Measurements from ENCODE around the gene NADSYN1.

The NADSYN1 gene

GRCh38 chr11:71428861-71429435, 24.1 kb upstream of the NADSYN1 start:
- no peak for ATAC-seq
- Mint-ChIP-seq H3K9me3 (no peaks in the 10 kb centered on the region), H3K27ac (no peak overlapping the region), H3K27me3 (no peaks in the 10 kb centered on the region), H3K4me3 (no peak overlapping the region), H3K4me1 (peaks cover 16% of the 10 kb centered on the region)
- DNase-seq: no peak

- Mint-ChIP-seq H3K4me1 (peaks cover 16% of the 10 kb centered on the region), H3K27me3 (no peaks in the 10 kb centered on the region)
These were observed 23.3 kb upstream of the NADSYN1 start for GRCh38 chr11:71429701-71430100.

GRCh38 chr11:71430166-71430565, 22.8 kb upstream of the NADSYN1 start:
- H3K9me3 Mint-ChIP-seq: no peaks in the 10 kb centered on the region
- no peak overlapping the region for H3K4me3 Mint-ChIP-seq
- H3K27ac Mint-ChIP-seq: peak overlapping the region in 1 of 2 donors; percentile 19
- no peak for DNase-seq
- no peaks in the 10 kb centered on the region for H3K27me3 Mint-ChIP-seq
- ATAC-seq: no peak
- H3K4me1 Mint-ChIP-seq: peaks cover 16% of the 10 kb centered on the region

More at GRCh38 chr11:71429701-71430100, 23.3 kb upstream of the NADSYN1 start:
- Mint-ChIP-seq H3K27ac (no peak overlapping the region), H3K4me3 (no peak overlapping the region), H3K9me3 (no peaks in the 10 kb centered on the region)
- ATAC-seq (no peak), DNase-seq (no peak)

GRCh38 chr11:71431271-71431670, 21.7 kb upstream of the NADSYN1 start:
- no peaks in the 10 kb centered on the region for H3K27me3 Mint-ChIP-seq
- no peak for ATAC-seq
- no peak for DNase-seq
- H3K4me3 Mint-ChIP-seq: no peak overlapping the region
- peaks cover 7% of the 10 kb centered on the region for H3K4me1 Mint-ChIP-seq
- peak overlapping the region in 1 of 2 donors; percentile 57 for H3K27ac Mint-ChIP-seq
- no peaks in the 10 kb centered on the region for H3K9me3 Mint-ChIP-seq

GRCh38 chr11:71432761-71433647, 20.0 kb upstream of the NADSYN1 start:
- H3K4me3 Mint-ChIP-seq: no peak overlapping the region
- no peaks in the 10 kb centered on the region for H3K4me1 Mint-ChIP-seq
- no peaks in the 10 kb centered on the region for H3K27me3 Mint-ChIP-seq
- ATAC-seq (no peak), DNase-seq (no peak)
- no peaks in the 10 kb centered on the region for H3K9me3 Mint-ChIP-seq
- no peak overlapping the region for H3K27ac Mint-ChIP-seq

- Mint-ChIP-seq H3K9me3 (no peaks in the 10 kb centered on the region), H3K4me1 (no peaks in the 10 kb centered on the region), H3K27ac (no peak overlapping the region), H3K4me3 (no peak overlapping the region), H3K27me3 (no peaks in the 10 kb centered on the region)
- DNase-seq: no peak
- no peak for ATAC-seq
These were observed 19.2 kb upstream of the NADSYN1 start for GRCh38 chr11:71433648-71434450.

GRCh38 chr11:71434576-71435130, 18.4 kb upstream of the NADSYN1 start:
- no peaks in the 10 kb centered on the region for H3K27me3 Mint-ChIP-seq
- no peaks in the 10 kb centered on the region for H3K9me3 Mint-ChIP-seq
- no peak for ATAC-seq
- H3K27ac Mint-ChIP-seq: no peak overlapping the region
- H3K4me1 Mint-ChIP-seq: no peaks in the 10 kb centered on the region
- DNase-seq: no peak
- H3K4me3 Mint-ChIP-seq: no peak overlapping the region

- no peak for DNase-seq
- ATAC-seq: no peak
- Mint-ChIP-seq H3K27ac (no peak overlapping the region), H3K27me3 (no peaks in the 10 kb centered on the region), H3K4me1 (no peaks in the 10 kb centered on the region), H3K9me3 (no peaks in the 10 kb centered on the region), H3K4me3 (no peak overlapping the region)
These were observed 17.6 kb upstream of the NADSYN1 start for GRCh38 chr11:71435278-71435951.

- Mint-ChIP-seq H3K9me3 (no peaks in the 10 kb centered on the region), H3K27ac (no peak overlapping the region), H3K4me1 (no peaks in the 10 kb centered on the region), H3K27me3 (no peaks in the 10 kb centered on the region), H3K4me3 (no peak overlapping the region)
- DNase-seq (no peak), ATAC-seq (no peak)
These were observed 16.1 kb upstream of the NADSYN1 start for GRCh38 chr11:71436861-71437260.

GRCh38 chr11:71437399-71437798, 15.6 kb upstream of the NADSYN1 start:
- Mint-ChIP-seq H3K27me3 (no peaks in the 10 kb centered on the region), H3K9me3 (no peaks in the 10 kb centered on the region), H3K27ac (peak overlapping the region in 1 of 2 donors; percentile 56), H3K4me1 (no peaks in the 10 kb centered on the region), H3K4me3 (no peak overlapping the region)
- ATAC-seq: no peak
- DNase-seq: no peak

- DNase-seq: no peak
- H3K27me3 Mint-ChIP-seq: no peaks in the 10 kb centered on the region
- no peaks in the 10 kb centered on the region for H3K9me3 Mint-ChIP-seq
- H3K27ac Mint-ChIP-seq: peak overlapping the region in 1 of 2 donors; percentile 56
- H3K4me1 Mint-ChIP-seq: no peaks in the 10 kb centered on the region
- ATAC-seq: no peak
- H3K4me3 Mint-ChIP-seq: no peak overlapping the region
These were observed 15.1 kb upstream of the NADSYN1 start for GRCh38 chr11:71437879-71438278.

GRCh38 chr11:71438650-71439049, 14.4 kb upstream of the NADSYN1 start:
- Mint-ChIP-seq H3K9me3 (no peaks in the 10 kb centered on the region), H3K27ac (no peak overlapping the region), H3K27me3 (no peaks in the 10 kb centered on the region), H3K4me3 (no peak overlapping the region), H3K4me1 (no peaks in the 10 kb centered on the region)
- ATAC-seq: no peak
- DNase-seq: no peak

- Mint-ChIP-seq H3K4me1 (no peaks in the 10 kb centered on the region), H3K4me3 (no peak overlapping the region), H3K27me3 (no peaks in the 10 kb centered on the region), H3K27ac (peak overlapping the region in 1 of 2 donors; percentile 53), H3K9me3 (no peaks in the 10 kb centered on the region)
- ATAC-seq: no peak
- DNase-seq: no peak
These were observed 12.8 kb upstream of the NADSYN1 start for GRCh38 chr11:71440021-71440755.

GRCh38 chr11:71441251-71441650, 11.8 kb upstream of the NADSYN1 start:
- ATAC-seq: no peak
- Mint-ChIP-seq H3K27ac (no peak overlapping the region), H3K9me3 (peaks cover 0 to 6% of the 10 kb centered on the region in 2 donors), H3K4me1 (peaks cover 5% of the 10 kb centered on the region), H3K4me3 (no peak overlapping the region), H3K27me3 (no peaks in the 10 kb centered on the region)
- DNase-seq: no peak
